Measurements from ENCODE around the gene KRT73.

GRCh38 chr12:52606096-52606495 lies 12.3 kb downstream of the KRT73 start:
- TF ChIP-seq CTCF (conservative IDR thresholded peaks at IDR 0.05; ENCODE audit: low read length): no peak
- no peak for TF ChIP-seq EZH2phosphoT487 (IDR thresholded peaks at IDR 0.05; ENCODE audit: borderline replicate concordance)

Data from Loucy (cell line).